PC-3 (cell line): ENCODE results near the gene DPM1.

ENCODE experiments used
- EZH2 ChIP-seq: fragments of 300-600 bp; sonication (generic); IDR thresholded peaks from one replicate; pipeline ENCODE4 v1.6.1; 2017; ENCODE audit warnings: antibody characterized with exemption, mild to moderate bottlenecking, low read length; ENCODE audit not compliant: unreplicated experiment
- EZH2phosphoT487 ChIP-seq: fragments of 300-600 bp; sonication (generic); IDR thresholded peaks from 2 replicates; pipeline ENCODE4 v1.6.1; 2018; ENCODE audit warnings: mild to moderate bottlenecking, antibody characterized with exemption, low read length, borderline replicate concordance
- TF ChIP-seq, protein P1 (sequence below): fragments of 300-600 bp; sonication (generic); conservative IDR thresholded peaks from 2 replicates; pipeline ENCODE4 v1.5.1; 2017; ENCODE audit warnings: antibody characterized with exemption, low read depth, mild to moderate bottlenecking, low read length

DNA sequence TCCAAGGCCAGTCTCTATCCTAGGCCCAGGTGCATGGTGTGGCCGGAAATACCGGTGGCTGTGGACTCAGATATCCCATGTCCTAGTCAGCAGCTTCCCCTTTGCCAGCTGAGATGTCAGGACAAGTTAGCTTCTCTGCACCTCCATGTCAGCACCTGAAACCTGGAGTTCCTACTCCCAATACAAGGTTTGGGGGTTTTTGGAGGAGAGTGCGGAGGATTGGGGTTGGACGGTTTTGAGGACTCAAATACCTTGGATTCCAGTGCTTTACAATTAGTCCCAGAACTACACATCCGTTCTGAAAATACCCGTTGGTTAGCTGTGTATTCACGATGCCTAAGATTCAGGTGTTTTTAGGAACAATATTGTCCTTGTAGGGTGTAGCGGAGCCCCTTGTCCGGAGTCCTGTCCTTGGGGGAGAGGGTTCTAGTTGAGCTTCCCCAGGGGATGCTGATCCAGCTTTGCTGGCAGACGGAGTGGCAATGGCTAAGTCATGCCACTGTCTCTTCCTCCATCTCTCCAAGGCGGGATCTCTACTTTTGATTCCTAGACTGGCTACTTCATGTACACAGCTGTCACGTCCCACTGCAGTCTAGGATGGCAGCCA, 72.0 kb downstream of the DPM1 start:
- TF ChIP-seq, protein P1, sequence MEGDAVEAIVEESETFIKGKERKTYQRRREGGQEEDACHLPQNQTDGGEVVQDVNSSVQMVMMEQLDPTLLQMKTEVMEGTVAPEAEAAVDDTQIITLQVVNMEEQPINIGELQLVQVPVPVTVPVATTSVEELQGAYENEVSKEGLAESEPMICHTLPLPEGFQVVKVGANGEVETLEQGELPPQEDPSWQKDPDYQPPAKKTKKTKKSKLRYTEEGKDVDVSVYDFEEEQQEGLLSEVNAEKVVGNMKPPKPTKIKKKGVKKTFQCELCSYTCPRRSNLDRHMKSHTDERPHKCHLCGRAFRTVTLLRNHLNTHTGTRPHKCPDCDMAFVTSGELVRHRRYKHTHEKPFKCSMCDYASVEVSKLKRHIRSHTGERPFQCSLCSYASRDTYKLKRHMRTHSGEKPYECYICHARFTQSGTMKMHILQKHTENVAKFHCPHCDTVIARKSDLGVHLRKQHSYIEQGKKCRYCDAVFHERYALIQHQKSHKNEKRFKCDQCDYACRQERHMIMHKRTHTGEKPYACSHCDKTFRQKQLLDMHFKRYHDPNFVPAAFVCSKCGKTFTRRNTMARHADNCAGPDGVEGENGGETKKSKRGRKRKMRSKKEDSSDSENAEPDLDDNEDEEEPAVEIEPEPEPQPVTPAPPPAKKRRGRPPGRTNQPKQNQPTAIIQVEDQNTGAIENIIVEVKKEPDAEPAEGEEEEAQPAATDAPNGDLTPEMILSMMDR, result no peak
- no peak for TF ChIP-seq EZH2phosphoT487
- no peak for TF ChIP-seq EZH2
